ENCODE data around the gene MBOAT2.
A peak's percentile ranks its signal among the peaks of the same experiment; 100 is the strongest.

MBOAT2 gene

GRCh38 chr2:8837795-8838140 lies 165.7 kb downstream of the MBOAT2 start:
- no peaks in the 10 kb centered on the region for H3K27me3 ChIP-seq
- H3K4me3 ChIP-seq (ENCODE audit: low read depth, low read length) = peak overlapping the region; percentile 24; the same call in 1 of the 2 replicates
- H3K9me3 ChIP-seq = no peaks in the 10 kb centered on the region
- no peaks in the 10 kb centered on the region for H3K36me3 ChIP-seq
- no peak for DNase-seq
- no peaks in the 10 kb centered on the region; the same call in 1 of the 2 replicates for H3K4me1 ChIP-seq
- no peak for TF ChIP-seq CTCF (IDR thresholded peaks at IDR 0.05; ENCODE audit: low read depth, low read length)

GRCh38 chr2:8836971-8837794 lies 166.3 kb downstream of the MBOAT2 start, which contains the start of gene KIDINS220:
Gene KIDINS220 (minus strand): TSS chr2:8837613. CDS start chr2:8827093, 10,520 bp downstream.
- peak; percentile 93 for DNase-seq
- Histone ChIP-seq H3K36me3 (no peaks in the 10 kb centered on the region), H3K9me3 (no peaks in the 10 kb centered on the region), H3K4me3 (ENCODE audit: low read depth, low read length) (peak within 1 kb of the TSS; percentile 94), H3K4me1 (no peaks in the 10 kb centered on the region; the same call in 1 of the 2 replicates), H3K27me3 (no peaks in the 10 kb centered on the region)
- no peak for TF ChIP-seq CTCF (IDR thresholded peaks at IDR 0.05; ENCODE audit: low read depth, low read length)

GRCh38 chr2:8835279-8835678 lies 168.2 kb downstream of the MBOAT2 start:
- Histone ChIP-seq H3K36me3 (no peaks in the 10 kb centered on the region), H3K4me1 (no peaks in the 10 kb centered on the region; the same call in 1 of the 2 replicates), H3K9me3 (no peaks in the 10 kb centered on the region), H3K4me3 (ENCODE audit: low read depth, low read length) (no peak overlapping the region), H3K27me3 (no peaks in the 10 kb centered on the region)
- DNase-seq = no peak
- TF ChIP-seq CTCF (IDR thresholded peaks at IDR 0.05; ENCODE audit: low read depth, low read length) = no peak

- TF ChIP-seq CTCF (IDR thresholded peaks at IDR 0.05; ENCODE audit: low read depth, low read length) = no peak
- no peak for DNase-seq
- no peaks in the 10 kb centered on the region for H3K27me3 ChIP-seq
- no peak overlapping the region for H3K4me3 ChIP-seq (ENCODE audit: low read depth, low read length)
- no peaks in the 10 kb centered on the region; the same call in 1 of the 2 replicates for H3K4me1 ChIP-seq
- no peaks in the 10 kb centered on the region for H3K36me3 ChIP-seq
- H3K9me3 ChIP-seq = no peaks in the 10 kb centered on the region
These were observed 169.6 kb downstream of the MBOAT2 start for GRCh38 chr2:8833853-8834252.

- Histone ChIP-seq H3K27me3 (no peaks in the 10 kb centered on the region), H3K36me3 (no peaks in the 10 kb centered on the region; the same call in 1 of the 2 replicates), H3K9me3 (no peaks in the 10 kb centered on the region), H3K4me1 (no peaks in the 10 kb centered on the region; the same call in 1 of the 2 replicates), H3K4me3 (ENCODE audit: low read depth, low read length) (no peak overlapping the region)
- no peak for TF ChIP-seq CTCF (IDR thresholded peaks at IDR 0.05; ENCODE audit: low read depth, low read length)
- no peak for DNase-seq
These were observed 172.0 kb downstream of the MBOAT2 start for GRCh38 chr2:8831516-8831915.

- peaks cover 16% of the 10 kb centered on the region for H3K36me3 ChIP-seq
- H3K4me3 ChIP-seq (ENCODE audit: low read depth, low read length) = no peak overlapping the region
- H3K9me3 ChIP-seq = no peaks in the 10 kb centered on the region
- DNase-seq = no peak
- TF ChIP-seq CTCF (IDR thresholded peaks at IDR 0.05; ENCODE audit: low read depth, low read length) = no peak
- H3K27me3 ChIP-seq = no peaks in the 10 kb centered on the region
- no peaks in the 10 kb centered on the region for H3K4me1 ChIP-seq
These were observed 175.8 kb downstream of the MBOAT2 start for GRCh38 chr2:8827729-8828128.
